NOMO-1 treated with dmso at 0.1 percent for 144 hours (cell line): ENCODE results near the gene FAM72A.
"Not testable (repeated sequence)": the region's sequence is repeated elsewhere in the genome, so short reads cannot be mapped to it uniquely, and the experiment has no call there.

Source experiments
- DNase-seq: peaks from one replicate; lab custom pipeline; 2025; ENCODE audit not compliant: unreplicated experiment; lab: John Stamatoyannopoulos, UW

Gene FAM72A

GRCh38 chr1:206202789-206203363 is at the start of gene FAM72A:
FAM72A (minus strand) TSS chr1:206202839; CDS start chr1:206202025, 814 bp downstream.
- DNase-seq: peak; percentile 99

- not testable (repeated sequence) for DNase-seq
These were observed 48.5 kb upstream of the FAM72A start for GRCh38 chr1:206250953-206251681.

DNA sequence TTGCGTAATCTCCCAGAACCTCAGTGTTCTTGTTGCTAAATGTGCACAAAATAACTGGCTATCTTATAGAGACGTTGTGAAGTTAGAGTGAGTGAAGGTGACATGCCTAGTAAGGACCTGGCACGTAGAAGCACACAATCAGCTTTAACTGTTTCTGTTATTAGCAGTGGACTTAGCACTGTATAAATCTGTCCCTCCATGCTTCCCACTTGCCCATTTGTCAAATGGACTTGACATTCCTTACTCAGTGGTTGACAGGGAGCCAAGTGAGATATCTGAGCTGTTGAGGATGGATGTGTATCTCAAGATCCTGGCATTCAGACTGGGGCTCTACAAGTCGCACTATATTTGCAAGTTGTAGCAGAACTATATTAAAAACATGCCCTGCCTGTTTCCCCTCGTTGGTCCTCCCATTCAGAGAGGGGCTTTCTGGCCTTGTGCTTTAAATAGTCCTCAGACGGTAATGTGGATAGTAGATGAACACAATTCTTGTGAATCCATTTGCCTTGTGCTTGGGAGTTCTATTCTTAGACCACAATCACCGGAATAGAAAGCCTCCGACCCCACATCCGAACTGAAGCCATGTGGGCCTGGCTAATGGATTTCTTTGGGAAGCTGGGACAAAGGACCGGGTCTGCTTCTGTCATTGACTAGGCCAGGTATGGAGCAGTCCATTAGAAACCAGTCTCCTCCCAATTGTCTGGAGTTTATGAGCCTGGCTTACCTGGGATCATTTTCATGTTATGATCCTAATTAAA is 43.7 kb upstream of the FAM72A start:
- DNase-seq: not testable (repeated sequence)

DNA sequence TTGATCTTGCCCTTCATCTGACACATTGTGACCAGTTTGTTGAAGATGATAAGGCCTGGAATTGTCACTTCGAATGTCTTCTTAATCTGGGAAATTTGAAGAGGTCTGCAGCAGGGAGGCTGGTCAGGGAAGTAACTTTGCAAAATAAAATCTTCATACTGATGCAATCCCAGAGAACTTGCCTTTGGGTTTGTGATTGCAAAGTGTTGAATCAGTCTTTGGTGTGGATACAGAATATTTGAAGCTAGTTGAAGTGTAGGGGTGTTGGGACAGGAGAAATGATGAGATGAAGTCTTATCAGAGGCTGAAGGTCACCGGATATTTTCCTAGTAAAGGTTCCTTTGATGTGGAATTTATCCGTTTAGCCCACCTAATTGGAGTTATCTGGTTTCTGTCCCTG is 42.8 kb upstream of the FAM72A start:
- DNase-seq: not testable (repeated sequence)

DNA sequence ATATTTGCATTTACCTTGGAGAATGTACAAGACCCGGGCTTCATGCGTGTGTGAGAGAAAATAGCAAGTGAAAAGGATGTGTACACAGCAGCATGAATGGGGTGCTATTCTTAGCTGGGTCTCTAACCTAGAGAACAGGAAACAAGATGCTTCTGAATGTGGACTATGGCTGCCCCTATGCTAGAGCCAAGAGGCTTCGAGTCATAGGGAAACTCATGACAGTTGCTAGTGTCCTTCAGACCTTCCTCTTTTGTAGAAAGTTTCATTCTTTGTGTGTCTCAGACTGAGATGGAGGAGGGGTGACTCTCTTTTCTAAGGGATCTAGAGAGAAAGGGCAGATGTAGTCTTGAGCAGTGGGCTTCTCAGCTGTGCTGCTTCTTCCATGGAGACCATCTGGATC is 40.7 kb upstream of the FAM72A start:
- DNase-seq: not testable (repeated sequence)

DNA sequence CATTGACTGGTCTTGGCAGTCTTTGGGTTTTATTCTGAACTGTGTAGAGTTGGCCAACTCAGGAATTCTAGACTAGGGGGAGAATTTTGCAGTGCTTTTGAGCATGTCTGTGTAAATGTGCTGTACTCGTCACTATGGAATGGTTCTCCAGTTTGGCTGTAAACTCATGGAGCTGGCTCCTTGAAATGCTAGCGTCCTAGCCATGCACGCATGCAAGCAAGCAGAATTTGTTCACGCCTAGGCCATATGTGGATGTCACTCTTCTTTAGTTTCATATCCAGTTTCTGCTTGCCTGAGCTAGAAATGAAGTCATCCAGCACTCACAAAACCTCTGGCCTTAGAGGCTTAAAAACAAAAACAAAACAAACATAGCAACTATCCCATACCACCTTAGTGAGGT is 37.6 kb upstream of the FAM72A start:
- peak; percentile 16 for DNase-seq

- DNase-seq: not testable (repeated sequence)
These were observed 32.6 kb upstream of the FAM72A start for GRCh38 chr1:206235190-206235589.

GRCh38 chr1:206234189-206234916 is 31.7 kb upstream of the FAM72A start:
- DNase-seq: not testable (repeated sequence)

GRCh38 chr1:206232970-206233645 is 30.5 kb upstream of the FAM72A start:
- not testable (repeated sequence) for DNase-seq

- DNase-seq: not testable (repeated sequence)
These were observed 29.4 kb upstream of the FAM72A start for GRCh38 chr1:206231989-206232388.

DNA sequence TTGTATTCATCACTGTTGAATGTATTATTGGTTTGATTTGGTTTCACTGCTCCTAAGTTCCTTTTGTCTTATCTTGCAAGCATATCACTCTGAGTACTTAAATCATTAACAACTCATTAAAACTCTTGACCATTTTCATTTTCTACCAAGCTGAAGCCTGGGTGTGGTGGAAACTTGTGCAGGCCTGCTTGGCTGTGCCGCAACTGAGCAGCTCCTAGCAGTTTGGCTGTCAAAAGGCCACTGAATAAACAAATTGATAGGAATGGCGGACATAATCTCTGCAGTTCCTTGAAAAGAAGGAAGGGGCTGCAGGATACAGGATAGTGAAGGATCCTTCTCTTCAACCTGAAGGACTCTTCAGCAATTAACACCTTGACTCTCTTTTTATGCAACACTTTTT is 26.6 kb upstream of the FAM72A start:
- DNase-seq: not testable (repeated sequence)

DNA sequence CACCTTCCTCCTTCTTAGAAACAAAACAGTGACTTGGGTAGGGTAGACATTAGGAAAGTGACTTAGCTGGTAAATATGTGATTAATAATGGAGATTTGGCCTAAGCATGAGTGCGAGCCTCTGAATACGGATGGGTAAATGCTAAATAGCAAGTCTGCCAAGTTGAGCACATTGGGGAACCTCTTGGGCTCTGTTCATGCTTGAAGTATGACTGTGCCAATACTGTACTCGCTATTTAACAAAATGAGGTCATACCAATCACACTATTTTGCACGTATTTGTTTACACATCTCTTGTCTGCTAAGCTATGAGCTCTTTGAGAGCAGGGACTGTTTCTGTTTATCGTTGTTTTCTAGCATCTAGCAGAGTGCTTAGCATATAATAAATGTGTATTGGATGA is 24.2 kb upstream of the FAM72A start:
- DNase-seq: not testable (repeated sequence)

DNA sequence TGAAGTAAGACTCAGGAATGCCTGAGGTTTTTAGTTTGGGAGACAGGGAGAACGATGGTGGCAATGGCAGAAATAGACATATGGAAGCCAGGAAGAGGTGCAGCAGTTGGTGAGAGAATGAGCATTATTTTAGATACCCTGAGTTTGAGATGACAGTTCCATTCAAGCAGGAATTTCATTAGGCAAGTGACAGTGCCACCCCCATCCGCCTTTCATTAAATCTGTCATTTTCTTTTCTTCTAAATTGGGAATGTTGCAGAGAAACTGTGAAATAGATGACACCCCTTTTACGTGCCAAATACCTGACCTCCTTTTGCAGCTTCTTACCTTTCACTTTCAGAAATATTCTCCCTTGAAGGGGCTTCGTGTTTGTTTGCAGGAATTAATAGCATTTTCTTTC is 22.7 kb upstream of the FAM72A start:
- DNase-seq: not testable (repeated sequence)

DNA sequence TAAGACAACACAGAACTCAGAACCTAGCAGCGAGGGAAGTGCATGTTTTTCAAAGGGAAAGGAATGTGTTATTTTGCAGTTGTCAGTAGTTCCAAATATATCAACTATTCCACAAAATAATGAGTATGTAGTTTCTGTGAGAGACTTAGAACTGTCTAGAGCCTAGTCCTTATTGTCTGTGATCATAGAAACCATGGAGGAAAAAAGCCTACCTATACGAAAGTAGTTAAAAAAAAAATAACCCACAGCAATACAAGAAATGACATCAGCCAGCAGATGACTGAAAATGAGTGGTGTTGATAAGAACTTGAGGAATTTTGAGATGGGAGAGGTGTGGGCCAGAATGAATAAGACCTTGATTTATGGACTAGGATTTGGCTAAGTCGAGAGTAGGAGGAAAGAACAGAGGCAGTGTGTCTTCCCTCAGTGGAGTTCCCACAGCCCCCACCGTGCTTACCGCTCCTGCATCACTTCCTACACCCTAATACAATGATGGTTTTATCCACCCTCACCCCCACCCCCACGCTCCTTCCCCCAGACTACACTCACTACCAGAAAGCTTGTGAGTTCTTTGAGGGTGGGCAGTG is 21.6 kb upstream of the FAM72A start:
- DNase-seq: not testable (repeated sequence)

GRCh38 chr1:206221585-206221984 is 18.9 kb upstream of the FAM72A start:
- not testable (repeated sequence) for DNase-seq

DNA sequence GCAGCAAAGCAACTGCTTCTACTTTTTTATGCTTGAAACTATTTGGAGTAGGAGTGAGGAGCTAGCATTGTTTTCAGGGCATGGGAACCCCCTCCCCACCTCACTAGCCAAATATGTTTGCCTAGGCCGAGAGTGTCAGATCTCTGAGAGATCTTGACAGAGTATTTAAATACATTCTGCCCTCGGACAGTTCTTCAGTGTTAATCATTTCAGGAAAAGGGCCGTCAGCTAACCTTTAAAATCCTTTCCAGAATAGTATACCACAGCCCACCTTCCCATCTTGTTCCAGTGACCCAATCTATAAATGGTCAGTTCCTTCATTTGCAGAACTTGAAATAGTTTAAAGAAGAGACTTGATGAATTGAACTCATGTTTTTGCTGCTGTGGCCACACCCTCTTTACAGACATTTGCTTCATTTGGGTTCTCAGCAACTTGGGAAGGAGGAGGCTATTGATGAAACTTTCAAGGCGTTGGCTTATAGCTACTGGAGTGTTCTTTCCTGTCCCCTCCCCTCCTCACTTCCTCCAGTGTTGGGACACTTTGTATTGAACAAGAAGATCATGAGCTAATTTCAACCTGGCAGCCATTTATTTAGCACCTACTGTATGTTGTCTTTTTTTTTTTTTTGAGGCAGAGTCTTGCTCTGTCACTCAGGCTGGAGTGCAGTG is 17.8 kb upstream of the FAM72A start:
- DNase-seq: not testable (repeated sequence)

GRCh38 chr1:206219514-206220331 is 17.1 kb upstream of the FAM72A start:
- DNase-seq: not testable (repeated sequence)

GRCh38 chr1:206218765-206219164 is 16.1 kb upstream of the FAM72A start:
- not testable (repeated sequence) for DNase-seq

GRCh38 chr1:206218285-206218684 is 15.6 kb upstream of the FAM72A start:
- not testable (repeated sequence) for DNase-seq
